HepG2 (cell line): ENCODE data around the gene ZKSCAN5. TPM values are rescaled to one million over a fixed set of nuclear protein-coding genes. Genes with fewer than 3 reads are reported as not detected.

ENCODE experiments used
- CEBPZ ChIP-seq: IDR thresholded peaks from 2 replicates; pipeline ENCODE4 v1.6.1; 2012; ENCODE audit warnings: low read length, improper control_type of control experiment
- IRF2 ChIP-seq: IDR thresholded peaks from 2 replicates; pipeline ENCODE4 v1.6.1; 2018; ENCODE audit warnings: missing genetic modification reagents, missing compliant biosample characterization
- ZNF251 ChIP-seq: sonication (generic); formaldehyde crosslinking; IDR thresholded peaks from 2 replicates; pipeline ENCODE4 v1.9.0; 2021; ENCODE audit warnings: mild to moderate bottlenecking, missing genetic modification reagents
- polyA plus RNA-seq, 8 experiments: library from polyadenylated mRNA; depleted of rRNA in 3 of 8; stranded (reverse) in 7 of 8; unstranded in 1 of 8; fragments of >200 nt; fragmentation: Illumina TruSeq in 4 of 8; extraction: Trizol in 4 of 8; gene quantifications; 2 replicates each; pipeline versions ENCODE4 v1.2.1 to v1.2.3, GENCODE V29; 2011 to 2016; ENCODE audit warnings: low read depth in 4 of 8, missing spikeins in 1 of 8, mixed read lengths in 1 of 8; ENCODE audit not compliant: insufficient read depth in 1 of 8
- total RNA-seq, 5 experiments: library from RNA; depleted of rRNA; stranded (reverse); fragments of >200 nt; fragmentation: Illumina TruSeq; extraction: Trizol; gene quantifications; 2 replicates each; pipeline ENCODE4 v1.2.3, GENCODE V29; 2016; ENCODE audit warnings: low read depth in 1 of 5
- TF ChIP-seq, protein P1 (sequence below): sonication (generic); formaldehyde crosslinking; IDR thresholded peaks from 2 replicates; pipeline ENCODE4 v1.9.0; 2021; ENCODE audit warnings: missing genetic modification reagents, borderline replicate concordance
- TF ChIP-seq, protein P2 (sequence below): sonication (generic); formaldehyde crosslinking; IDR thresholded peaks from 2 replicates; pipeline ENCODE4 v1.4.0; 2020; ENCODE audit warnings: missing genetic modification reagents, borderline replicate concordance
- TF ChIP-seq, protein P3 (sequence below): sonication (generic); formaldehyde crosslinking; IDR thresholded peaks from 2 replicates; pipeline ENCODE4 v1.8.1; 2022; ENCODE audit warnings: low read depth, mild to moderate bottlenecking, missing genetic modification reagents

ZKSCAN5 gene
- total and polyA plus RNA-seq, 2 of the 13 experiments (the other 11 are each of a cell fraction or from before 2014, with no cell fraction given) = 5.5 to 11.7 TPM

DNA sequence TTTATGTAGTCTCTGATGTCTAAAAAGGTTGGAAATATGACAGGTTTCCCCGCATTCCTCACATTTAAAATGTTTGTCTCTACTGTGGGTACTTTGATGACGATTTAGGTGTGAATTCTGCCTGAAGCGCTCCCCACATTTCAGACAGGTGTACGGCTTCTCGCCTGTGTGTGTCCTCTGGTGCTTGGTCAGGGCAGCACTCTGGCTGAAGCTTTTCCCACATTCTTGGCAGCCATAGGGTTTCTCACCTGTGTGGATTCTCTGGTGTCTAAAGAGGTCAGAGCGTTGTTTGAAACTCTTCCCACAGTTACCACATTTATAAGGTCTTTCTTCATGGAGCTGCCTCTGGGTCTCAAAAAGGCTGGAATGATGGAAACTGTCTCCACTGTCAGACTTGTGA, 10.6 kb upstream of the ZKSCAN5 start (continued):
- TF ChIP-seq CEBPZ = no peak
- no peak for TF ChIP-seq ZNF251 (CRISPR knock-in tag)
- TF ChIP-seq IRF2 (CRISPR knock-in tag) = no peak
- TF ChIP-seq, protein P1, sequence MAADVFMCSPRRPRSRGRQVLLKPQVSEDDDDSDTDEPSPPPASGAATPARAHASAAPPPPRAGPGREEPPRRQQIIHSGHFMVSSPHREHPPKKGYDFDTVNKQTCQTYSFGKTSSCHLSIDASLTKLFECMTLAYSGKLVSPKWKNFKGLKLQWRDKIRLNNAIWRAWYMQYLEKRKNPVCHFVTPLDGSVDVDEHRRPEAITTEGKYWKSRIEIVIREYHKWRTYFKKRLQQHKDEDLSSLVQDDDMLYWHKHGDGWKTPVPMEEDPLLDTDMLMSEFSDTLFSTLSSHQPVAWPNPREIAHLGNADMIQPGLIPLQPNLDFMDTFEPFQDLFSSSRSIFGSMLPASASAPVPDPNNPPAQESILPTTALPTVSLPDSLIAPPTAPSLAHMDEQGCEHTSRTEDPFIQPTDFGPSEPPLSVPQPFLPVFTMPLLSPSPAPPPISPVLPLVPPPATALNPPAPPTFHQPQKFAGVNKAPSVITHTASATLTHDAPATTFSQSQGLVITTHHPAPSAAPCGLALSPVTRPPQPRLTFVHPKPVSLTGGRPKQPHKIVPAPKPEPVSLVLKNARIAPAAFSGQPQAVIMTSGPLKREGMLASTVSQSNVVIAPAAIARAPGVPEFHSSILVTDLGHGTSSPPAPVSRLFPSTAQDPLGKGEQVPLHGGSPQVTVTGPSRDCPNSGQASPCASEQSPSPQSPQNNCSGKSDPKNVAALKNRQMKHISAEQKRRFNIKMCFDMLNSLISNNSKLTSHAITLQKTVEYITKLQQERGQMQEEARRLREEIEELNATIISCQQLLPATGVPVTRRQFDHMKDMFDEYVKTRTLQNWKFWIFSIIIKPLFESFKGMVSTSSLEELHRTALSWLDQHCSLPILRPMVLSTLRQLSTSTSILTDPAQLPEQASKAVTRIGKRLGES (CRISPR knock-in tag) = no peak
- TF ChIP-seq, protein P2, sequence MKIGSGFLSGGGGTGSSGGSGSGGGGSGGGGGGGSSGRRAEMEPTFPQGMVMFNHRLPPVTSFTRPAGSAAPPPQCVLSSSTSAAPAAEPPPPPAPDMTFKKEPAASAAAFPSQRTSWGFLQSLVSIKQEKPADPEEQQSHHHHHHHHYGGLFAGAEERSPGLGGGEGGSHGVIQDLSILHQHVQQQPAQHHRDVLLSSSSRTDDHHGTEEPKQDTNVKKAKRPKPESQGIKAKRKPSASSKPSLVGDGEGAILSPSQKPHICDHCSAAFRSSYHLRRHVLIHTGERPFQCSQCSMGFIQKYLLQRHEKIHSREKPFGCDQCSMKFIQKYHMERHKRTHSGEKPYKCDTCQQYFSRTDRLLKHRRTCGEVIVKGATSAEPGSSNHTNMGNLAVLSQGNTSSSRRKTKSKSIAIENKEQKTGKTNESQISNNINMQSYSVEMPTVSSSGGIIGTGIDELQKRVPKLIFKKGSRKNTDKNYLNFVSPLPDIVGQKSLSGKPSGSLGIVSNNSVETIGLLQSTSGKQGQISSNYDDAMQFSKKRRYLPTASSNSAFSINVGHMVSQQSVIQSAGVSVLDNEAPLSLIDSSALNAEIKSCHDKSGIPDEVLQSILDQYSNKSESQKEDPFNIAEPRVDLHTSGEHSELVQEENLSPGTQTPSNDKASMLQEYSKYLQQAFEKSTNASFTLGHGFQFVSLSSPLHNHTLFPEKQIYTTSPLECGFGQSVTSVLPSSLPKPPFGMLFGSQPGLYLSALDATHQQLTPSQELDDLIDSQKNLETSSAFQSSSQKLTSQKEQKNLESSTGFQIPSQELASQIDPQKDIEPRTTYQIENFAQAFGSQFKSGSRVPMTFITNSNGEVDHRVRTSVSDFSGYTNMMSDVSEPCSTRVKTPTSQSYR (CRISPR knock-in tag) = no peak
- TF ChIP-seq, protein P3, sequence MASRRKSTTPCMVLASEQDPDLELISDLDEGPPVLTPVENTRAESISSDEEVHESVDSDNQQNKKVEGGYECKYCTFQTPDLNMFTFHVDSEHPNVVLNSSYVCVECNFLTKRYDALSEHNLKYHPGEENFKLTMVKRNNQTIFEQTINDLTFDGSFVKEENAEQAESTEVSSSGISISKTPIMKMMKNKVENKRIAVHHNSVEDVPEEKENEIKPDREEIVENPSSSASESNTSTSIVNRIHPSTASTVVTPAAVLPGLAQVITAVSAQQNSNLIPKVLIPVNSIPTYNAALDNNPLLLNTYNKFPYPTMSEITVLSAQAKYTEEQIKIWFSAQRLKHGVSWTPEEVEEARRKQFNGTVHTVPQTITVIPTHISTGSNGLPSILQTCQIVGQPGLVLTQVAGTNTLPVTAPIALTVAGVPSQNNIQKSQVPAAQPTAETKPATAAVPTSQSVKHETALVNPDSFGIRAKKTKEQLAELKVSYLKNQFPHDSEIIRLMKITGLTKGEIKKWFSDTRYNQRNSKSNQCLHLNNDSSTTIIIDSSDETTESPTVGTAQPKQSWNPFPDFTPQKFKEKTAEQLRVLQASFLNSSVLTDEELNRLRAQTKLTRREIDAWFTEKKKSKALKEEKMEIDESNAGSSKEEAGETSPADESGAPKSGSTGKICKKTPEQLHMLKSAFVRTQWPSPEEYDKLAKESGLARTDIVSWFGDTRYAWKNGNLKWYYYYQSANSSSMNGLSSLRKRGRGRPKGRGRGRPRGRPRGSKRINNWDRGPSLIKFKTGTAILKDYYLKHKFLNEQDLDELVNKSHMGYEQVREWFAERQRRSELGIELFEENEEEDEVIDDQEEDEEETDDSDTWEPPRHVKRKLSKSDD (CRISPR knock-in tag) = no peak
